ENCODE measurements around the gene APH1A.
"Not testable (repeated sequence)": the region's sequence is repeated elsewhere in the genome, so short reads cannot be mapped to it uniquely, and the experiment has no call there.

APH1A gene

GRCh38 chr1:150232921-150233320 is 35.9 kb downstream of the APH1A start:
- not testable (repeated sequence) for H3K18ac ChIP-seq (ENCODE audit: low read length); H3K23ac ChIP-seq (ENCODE audit: low read length); H3K9ac ChIP-seq (ENCODE audit: low read length); H3K4me2 ChIP-seq (ENCODE audit: low read length); H3K4me1 ChIP-seq (ENCODE audit: control insufficient read depth, low read depth, low read length); H3K4me3 ChIP-seq (ENCODE audit: low read length); DNase-seq; H3K79me1 ChIP-seq (ENCODE audit: low read length); H4K8ac ChIP-seq (ENCODE audit: low read depth, low read length); H3K36me3 ChIP-seq (ENCODE audit: control insufficient read depth, insufficient read depth, low read length); H2BK120ac ChIP-seq (ENCODE audit: low read depth, low read length); H2BK15ac ChIP-seq (replicated peaks; ENCODE audit: low read depth); H3K56ac ChIP-seq (ENCODE audit: low read length); H4K5ac ChIP-seq (ENCODE audit: low read length); H3K27me3 ChIP-seq (ENCODE audit: insufficient read depth, low read length, poor library complexity); H2AK5ac ChIP-seq (ENCODE audit: low read length); H3K27ac ChIP-seq (ENCODE audit: low read depth, low read length); H3K4ac ChIP-seq (ENCODE audit: low read depth, low read length); H2BK5ac ChIP-seq (ENCODE audit: low read length)
- peaks cover 41% of the 10 kb centered on the region for H3K79me2 ChIP-seq (ENCODE audit: control insufficient read depth, insufficient read depth, low read length)
- WGBS (ENCODE audit: extremely low coverage, insufficient coverage, low lambda C conversion rate): no CpG with 5 or more reads among the region's 10 CpGs

GRCh38 chr1:150228246-150228645 is 40.6 kb downstream of the APH1A start:
- not testable (repeated sequence) for H3K4ac ChIP-seq (ENCODE audit: low read depth, low read length); H4K5ac ChIP-seq (ENCODE audit: low read length); DNase-seq; H2BK5ac ChIP-seq (ENCODE audit: low read length); H3K18ac ChIP-seq (ENCODE audit: low read length); H2BK15ac ChIP-seq (replicated peaks; ENCODE audit: low read depth); H3K27me3 ChIP-seq (ENCODE audit: insufficient read depth, low read length, poor library complexity); H3K56ac ChIP-seq (ENCODE audit: low read length); H2AK5ac ChIP-seq (ENCODE audit: low read length); H4K8ac ChIP-seq (ENCODE audit: low read depth, low read length); H3K36me3 ChIP-seq (ENCODE audit: control insufficient read depth, insufficient read depth, low read length); H3K4me2 ChIP-seq (ENCODE audit: low read length); H2BK120ac ChIP-seq (ENCODE audit: low read depth, low read length); H3K79me1 ChIP-seq (ENCODE audit: low read length); H3K4me1 ChIP-seq (ENCODE audit: control insufficient read depth, low read depth, low read length); H3K9ac ChIP-seq (ENCODE audit: low read length); H3K4me3 ChIP-seq (ENCODE audit: low read length); H3K23ac ChIP-seq (ENCODE audit: low read length); H3K27ac ChIP-seq (ENCODE audit: low read depth, low read length)
- WGBS (ENCODE audit: extremely low coverage, insufficient coverage, low lambda C conversion rate): no CpG with 5 or more reads among the region's 10 CpGs
- peaks cover 16% of the 10 kb centered on the region for H3K79me2 ChIP-seq (ENCODE audit: control insufficient read depth, insufficient read depth, low read length)

- H3K4me1 ChIP-seq (ENCODE audit: control insufficient read depth, low read depth, low read length): no peaks in the 10 kb centered on the region
- peaks cover 7% of the 10 kb centered on the region for H3K79me2 ChIP-seq (ENCODE audit: control insufficient read depth, insufficient read depth, low read length)
- H2BK15ac ChIP-seq (replicated peaks; ENCODE audit: low read depth): no peak overlapping the region
- H3K9ac ChIP-seq (ENCODE audit: low read length): no peak overlapping the region
- no peak overlapping the region for H3K4ac ChIP-seq (ENCODE audit: low read depth, low read length)
- no peak overlapping the region for H3K27ac ChIP-seq (ENCODE audit: low read depth, low read length)
- H4K8ac ChIP-seq (ENCODE audit: low read depth, low read length): no peak overlapping the region
- H3K18ac ChIP-seq (ENCODE audit: low read length): no peak overlapping the region
- H3K4me3 ChIP-seq (ENCODE audit: low read length): no peak overlapping the region
- H3K56ac ChIP-seq (ENCODE audit: low read length): no peak overlapping the region
- peaks cover 2% of the 10 kb centered on the region for H3K79me1 ChIP-seq (ENCODE audit: low read length)
- no peak overlapping the region for H2BK120ac ChIP-seq (ENCODE audit: low read depth, low read length)
- H2AK5ac ChIP-seq (ENCODE audit: low read length): no peak overlapping the region
- no peak overlapping the region for H3K4me2 ChIP-seq (ENCODE audit: low read length)
- peaks cover 6% of the 10 kb centered on the region for H3K36me3 ChIP-seq (ENCODE audit: control insufficient read depth, insufficient read depth, low read length)
- H3K27me3 ChIP-seq (ENCODE audit: insufficient read depth, low read length, poor library complexity): no peaks in the 10 kb centered on the region
- no peak overlapping the region for H4K5ac ChIP-seq (ENCODE audit: low read length)
- no peak overlapping the region for H2BK5ac ChIP-seq (ENCODE audit: low read length)
- DNase-seq: no peak
- no peak overlapping the region for H3K23ac ChIP-seq (ENCODE audit: low read length)
Observed at GRCh38 chr1:150227228-150227627, 41.6 kb downstream of the APH1A start.

GRCh38 chr1:150226486-150226885 is 42.3 kb downstream of the APH1A start:
- no peak overlapping the region for H4K8ac ChIP-seq (ENCODE audit: low read depth, low read length)
- H3K79me1 ChIP-seq (ENCODE audit: low read length): no peaks in the 10 kb centered on the region
- H4K5ac ChIP-seq (ENCODE audit: low read length): no peak overlapping the region
- no peak overlapping the region for H3K4me3 ChIP-seq (ENCODE audit: low read length)
- no peaks in the 10 kb centered on the region for H3K4me1 ChIP-seq (ENCODE audit: control insufficient read depth, low read depth, low read length)
- no peak overlapping the region for H2BK15ac ChIP-seq (replicated peaks; ENCODE audit: low read depth)
- H3K23ac ChIP-seq (ENCODE audit: low read length): no peak overlapping the region
- no peak overlapping the region for H3K4me2 ChIP-seq (ENCODE audit: low read length)
- H3K18ac ChIP-seq (ENCODE audit: low read length): no peak overlapping the region
- WGBS (ENCODE audit: extremely low coverage, insufficient coverage, low lambda C conversion rate): 100% methylated on average over 2 of the region's 2 CpGs
- H3K27ac ChIP-seq (ENCODE audit: low read depth, low read length): no peak overlapping the region
- no peak overlapping the region for H3K56ac ChIP-seq (ENCODE audit: low read length)
- H3K36me3 ChIP-seq (ENCODE audit: control insufficient read depth, insufficient read depth, low read length): peaks cover 4% of the 10 kb centered on the region
- H3K27me3 ChIP-seq (ENCODE audit: insufficient read depth, low read length, poor library complexity): no peaks in the 10 kb centered on the region
- H3K79me2 ChIP-seq (ENCODE audit: control insufficient read depth, insufficient read depth, low read length): peaks cover 3% of the 10 kb centered on the region
- no peak overlapping the region for H2BK120ac ChIP-seq (ENCODE audit: low read depth, low read length)
- DNase-seq: no peak
- H3K4ac ChIP-seq (ENCODE audit: low read depth, low read length): no peak overlapping the region
- H2AK5ac ChIP-seq (ENCODE audit: low read length): no peak overlapping the region
- no peak overlapping the region for H2BK5ac ChIP-seq (ENCODE audit: low read length)
- no peak overlapping the region for H3K9ac ChIP-seq (ENCODE audit: low read length)

- no peak overlapping the region for H3K23ac ChIP-seq (ENCODE audit: low read length)
- H2BK120ac ChIP-seq (ENCODE audit: low read depth, low read length): no peak overlapping the region
- H4K5ac ChIP-seq (ENCODE audit: low read length): no peak overlapping the region
- H3K56ac ChIP-seq (ENCODE audit: low read length): no peak overlapping the region
- no peak overlapping the region for H3K4ac ChIP-seq (ENCODE audit: low read depth, low read length)
- no peak overlapping the region for H3K18ac ChIP-seq (ENCODE audit: low read length)
- no peaks in the 10 kb centered on the region for H3K79me2 ChIP-seq (ENCODE audit: control insufficient read depth, insufficient read depth, low read length)
- DNase-seq: no peak
- no peaks in the 10 kb centered on the region for H3K79me1 ChIP-seq (ENCODE audit: low read length)
- H3K4me3 ChIP-seq (ENCODE audit: low read length): no peak overlapping the region
- no peak overlapping the region for H3K9ac ChIP-seq (ENCODE audit: low read length)
- H3K4me1 ChIP-seq (ENCODE audit: control insufficient read depth, low read depth, low read length): no peaks in the 10 kb centered on the region
- peaks cover 4% of the 10 kb centered on the region for H3K36me3 ChIP-seq (ENCODE audit: control insufficient read depth, insufficient read depth, low read length)
- H3K27me3 ChIP-seq (ENCODE audit: insufficient read depth, low read length, poor library complexity): no peaks in the 10 kb centered on the region
- H3K4me2 ChIP-seq (ENCODE audit: low read length): no peak overlapping the region
- H2BK5ac ChIP-seq (ENCODE audit: low read length): no peak overlapping the region
- H2AK5ac ChIP-seq (ENCODE audit: low read length): no peak overlapping the region
- no peak overlapping the region for H2BK15ac ChIP-seq (replicated peaks; ENCODE audit: low read depth)
- WGBS (ENCODE audit: extremely low coverage, insufficient coverage, low lambda C conversion rate): no CpG with 5 or more reads among the region's 1 CpG
- no peak overlapping the region for H3K27ac ChIP-seq (ENCODE audit: low read depth, low read length)
- no peak overlapping the region for H4K8ac ChIP-seq (ENCODE audit: low read depth, low read length)
Observed at GRCh38 chr1:150225546-150225945, 43.3 kb downstream of the APH1A start.

GRCh38 chr1:150224983-150225382 is 43.8 kb downstream of the APH1A start:
- no peaks in the 10 kb centered on the region for H3K79me1 ChIP-seq (ENCODE audit: low read length)
- no peak overlapping the region for H2AK5ac ChIP-seq (ENCODE audit: low read length)
- no peak overlapping the region for H3K4me3 ChIP-seq (ENCODE audit: low read length)
- no peak overlapping the region for H3K27ac ChIP-seq (ENCODE audit: low read depth, low read length)
- H3K4me2 ChIP-seq (ENCODE audit: low read length): no peak overlapping the region
- H3K23ac ChIP-seq (ENCODE audit: low read length): no peak overlapping the region
- H3K79me2 ChIP-seq (ENCODE audit: control insufficient read depth, insufficient read depth, low read length): no peaks in the 10 kb centered on the region
- H3K18ac ChIP-seq (ENCODE audit: low read length): no peak overlapping the region
- no peak overlapping the region for H3K9ac ChIP-seq (ENCODE audit: low read length)
- no peaks in the 10 kb centered on the region for H3K27me3 ChIP-seq (ENCODE audit: insufficient read depth, low read length, poor library complexity)
- no peak for DNase-seq
- H3K56ac ChIP-seq (ENCODE audit: low read length): no peak overlapping the region
- no peak overlapping the region for H4K8ac ChIP-seq (ENCODE audit: low read depth, low read length)
- no peak overlapping the region for H3K4ac ChIP-seq (ENCODE audit: low read depth, low read length)
- WGBS (ENCODE audit: extremely low coverage, insufficient coverage, low lambda C conversion rate): no CpG with 5 or more reads among the region's 1 CpG
- no peaks in the 10 kb centered on the region for H3K4me1 ChIP-seq (ENCODE audit: control insufficient read depth, low read depth, low read length)
- H2BK15ac ChIP-seq (replicated peaks; ENCODE audit: low read depth): no peak overlapping the region
- no peak overlapping the region for H2BK120ac ChIP-seq (ENCODE audit: low read depth, low read length)
- H3K36me3 ChIP-seq (ENCODE audit: control insufficient read depth, insufficient read depth, low read length): peaks cover 5% of the 10 kb centered on the region
- H4K5ac ChIP-seq (ENCODE audit: low read length): no peak overlapping the region
- no peak overlapping the region for H2BK5ac ChIP-seq (ENCODE audit: low read length)

Data from mesendoderm (in vitro differentiated cells).